GM23248 (cell line): ENCODE measurements around the gene RPRD1B.

ENCODE experiments used
- EZH2 ChIP-seq: fragments of 200-600 bp; sonication (generic); IDR thresholded peaks from 2 replicates; pipeline ENCODE4 v1.6.1; 2018; ENCODE audit warnings: antibody characterized with exemption, mild to moderate bottlenecking; ENCODE audit not compliant: insufficient read depth, poor library complexity, severe bottlenecking
- EZH2phosphoT487 ChIP-seq: fragments of 200-600 bp; sonication (generic); IDR thresholded peaks from 2 replicates; pipeline ENCODE4 v1.6.1; 2018; ENCODE audit warnings: antibody characterized with exemption, moderate library complexity, mild to moderate bottlenecking, low read depth; ENCODE audit not compliant: insufficient read depth

DNA sequence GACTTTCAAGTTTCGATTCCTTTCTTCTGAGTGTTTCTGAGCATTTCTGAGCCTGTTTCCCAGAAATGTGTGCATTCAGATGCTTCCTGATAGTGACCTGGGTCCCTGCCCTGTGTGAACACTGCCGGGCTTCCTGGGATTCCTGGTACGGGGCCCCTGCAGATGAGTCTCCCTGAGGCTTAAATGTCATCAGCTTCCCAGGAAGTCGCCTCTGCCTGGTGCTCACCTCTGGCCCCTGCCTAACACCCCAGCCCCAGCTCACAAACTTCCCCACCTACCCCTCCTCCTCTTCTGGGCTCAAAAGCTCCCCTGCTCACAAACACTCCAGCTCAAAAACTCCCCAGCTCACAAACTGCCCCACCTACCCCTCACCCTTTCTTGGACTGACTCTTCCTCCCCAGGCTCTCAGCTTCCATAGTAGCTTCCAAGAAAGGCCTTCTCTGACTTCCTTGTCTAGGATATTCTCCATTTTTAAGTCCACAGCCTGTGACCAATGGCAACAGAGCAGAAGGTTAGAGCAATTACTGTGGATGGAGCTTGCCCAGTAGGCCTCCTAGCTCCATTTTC, 89.6 kb downstream of the RPRD1B start:
- TF ChIP-seq EZH2phosphoT487 (no peak), EZH2 (no peak)
